NCI-H460 (cell line): ENCODE data around the gene NIP7. TPM values are rescaled to one million over a fixed set of nuclear protein-coding genes. Genes with fewer than 3 reads are reported as not detected.
A peak's percentile ranks its signal among the peaks of the same experiment; 100 is the strongest.
"Not testable (repeated sequence)": the region's sequence is repeated elsewhere in the genome, so short reads cannot be mapped to it uniquely, and the experiment has no call there.

Source experiments
- DNase-seq: peaks from one replicate; pipeline ENCODE4 v3.0.0-alpha.2; 2016; ENCODE audit warnings: low read depth; ENCODE audit errors: extremely low read depth
- polyA plus RNA-seq: library from polyadenylated mRNA; depleted of rRNA; stranded (reverse); fragments of >200 nt; gene quantifications from 2 replicates; pipeline ENCODE4 v1.2.3, GENCODE V29; 2014; cell fraction: nucleus; rRNA removed
- total RNA-seq: library from RNA; depleted of rRNA; stranded (reverse); fragments of >200 nt; shearing (Covaris generic); gene quantifications from 2 replicates; pipeline ENCODE4 v1.2.3, GENCODE V29; 2014; rRNA removed

The NIP7 gene
- total RNA-seq = 27.1 and 32.6 TPM in 2 replicates
- 16.1 and 21.4 TPM in 2 replicates for polyA plus RNA-seq

DNA sequence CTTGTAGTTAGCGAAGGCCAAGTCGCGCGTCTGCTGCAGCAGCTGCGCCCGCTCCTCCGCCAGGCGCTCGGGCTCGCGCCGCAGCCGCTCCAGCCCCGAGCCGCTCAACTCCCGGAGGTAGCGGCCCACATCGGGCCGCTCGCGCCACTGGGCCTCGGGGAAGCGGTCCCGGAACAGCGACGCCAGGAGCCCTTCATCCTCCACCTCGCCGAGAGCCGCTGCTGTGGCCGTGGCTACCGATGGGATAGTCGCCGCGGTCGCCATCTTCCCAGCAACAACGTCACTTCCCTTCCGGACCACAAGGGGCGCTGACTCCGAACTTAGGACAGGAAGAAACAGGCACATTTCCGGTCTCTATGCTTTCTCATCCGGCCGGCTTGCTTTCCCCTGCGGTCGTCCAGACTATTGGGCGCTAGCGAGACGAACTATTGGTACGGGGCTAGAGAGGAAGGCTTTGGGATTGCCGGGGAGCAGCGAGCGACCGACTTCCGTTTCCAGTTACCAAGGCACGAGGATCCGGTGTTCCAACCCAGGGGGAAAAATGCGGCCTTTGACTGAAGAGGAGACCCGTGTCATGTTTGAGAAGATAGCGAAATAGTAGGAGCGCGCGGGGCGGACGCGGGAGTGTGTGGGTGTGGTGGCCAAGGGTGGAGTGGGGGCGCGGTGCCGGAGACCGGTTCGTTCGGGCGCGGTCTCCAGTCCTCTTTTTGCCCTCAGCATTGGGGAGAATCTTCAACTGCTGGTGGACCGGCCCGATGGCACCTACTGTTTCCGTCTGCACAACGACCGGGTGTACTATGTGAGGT lies at the start of gene NIP7, which contains the start of gene COG8:
Gene NIP7, plus strand, starts transcription at position 484 of the 806 bp plus-strand sequence. Its CDS starts 58 bp downstream, at position 542.
Gene COG8, minus strand, starts transcription at position 276 of the 806 bp plus-strand sequence. Its CDS starts 12 bp downstream, at position 264.
- peak; percentile 95 for DNase-seq

DNA sequence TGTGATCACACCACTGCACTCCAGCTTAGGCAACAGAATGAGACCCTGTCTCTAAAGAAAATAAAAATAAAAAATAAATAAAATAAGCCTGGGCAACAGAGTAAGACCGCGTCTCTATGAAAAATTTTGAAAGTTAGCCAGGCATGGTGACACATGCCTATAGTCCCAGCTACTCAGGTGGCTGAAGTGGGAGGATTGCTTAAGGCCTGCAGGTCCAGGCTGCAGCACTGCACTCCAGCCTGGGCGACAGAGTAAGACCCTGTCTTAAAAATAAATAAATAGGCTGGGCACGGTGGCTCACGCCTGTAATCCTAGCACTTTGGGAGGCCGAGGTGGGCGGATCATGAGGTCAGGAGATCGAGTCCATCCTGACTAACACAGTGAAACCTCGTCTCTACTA lies 47.9 kb upstream of the NIP7 start:
- DNase-seq = not testable (repeated sequence)

DNA sequence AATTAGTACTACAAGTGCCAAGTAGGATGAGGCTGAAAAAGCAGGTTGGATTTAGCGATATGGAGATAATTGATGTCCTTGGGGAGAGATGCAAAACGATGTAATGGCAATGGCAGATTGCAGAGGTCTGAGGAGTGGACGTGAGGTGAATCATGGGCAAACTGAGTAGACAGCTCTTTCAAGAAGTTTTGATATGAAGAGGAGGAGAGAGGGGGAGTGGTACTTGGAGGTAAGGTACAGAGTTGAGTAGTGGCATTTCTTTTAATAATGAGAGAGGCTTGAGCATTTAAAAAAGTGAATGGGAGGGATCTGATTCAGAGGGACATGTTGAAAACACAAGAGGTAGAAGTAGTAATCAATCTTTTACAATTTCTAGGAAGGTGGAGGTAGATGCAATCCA lies 46.2 kb upstream of the NIP7 start:
- no peak for DNase-seq

DNA sequence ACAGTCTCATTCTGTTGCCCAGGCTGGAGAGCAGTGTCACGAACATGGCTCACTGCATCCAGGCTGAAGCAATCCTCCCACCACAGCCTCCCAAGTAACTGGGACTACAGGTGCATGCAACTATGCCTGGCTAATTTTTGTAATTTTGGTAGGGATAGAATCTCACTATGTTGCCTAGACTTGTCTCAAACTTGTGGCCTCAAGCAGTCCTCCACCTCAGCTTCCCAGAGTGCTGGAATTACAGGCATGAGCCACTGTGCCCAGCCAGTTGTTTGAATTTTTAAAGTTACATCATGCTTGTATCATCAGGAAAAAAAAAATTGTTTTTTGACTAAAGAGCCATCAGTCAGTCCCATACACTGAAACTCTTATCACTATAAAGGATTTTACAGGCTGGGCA lies 45.5 kb upstream of the NIP7 start:
- no peak for DNase-seq

DNA sequence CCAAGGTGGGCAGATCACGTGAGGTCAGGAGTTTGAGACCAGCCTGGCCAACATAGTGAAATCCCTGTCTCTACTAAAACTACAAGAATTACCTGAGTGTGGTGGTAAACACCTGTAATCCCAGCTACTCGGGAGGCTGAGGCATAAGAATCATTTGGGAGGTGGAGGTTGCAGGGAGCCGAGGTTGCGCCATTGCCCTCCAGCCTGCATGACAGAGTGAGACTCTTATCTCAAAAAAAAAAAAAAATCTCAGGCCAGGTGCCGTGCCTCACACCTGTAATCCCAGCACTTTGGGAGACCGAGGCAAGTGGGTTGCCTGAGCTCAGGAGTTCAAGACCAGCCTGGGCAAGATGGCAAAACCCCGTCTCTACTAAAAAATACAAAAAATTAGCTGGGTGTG lies 42.8 kb upstream of the NIP7 start:
- not testable (repeated sequence) for DNase-seq

DNA sequence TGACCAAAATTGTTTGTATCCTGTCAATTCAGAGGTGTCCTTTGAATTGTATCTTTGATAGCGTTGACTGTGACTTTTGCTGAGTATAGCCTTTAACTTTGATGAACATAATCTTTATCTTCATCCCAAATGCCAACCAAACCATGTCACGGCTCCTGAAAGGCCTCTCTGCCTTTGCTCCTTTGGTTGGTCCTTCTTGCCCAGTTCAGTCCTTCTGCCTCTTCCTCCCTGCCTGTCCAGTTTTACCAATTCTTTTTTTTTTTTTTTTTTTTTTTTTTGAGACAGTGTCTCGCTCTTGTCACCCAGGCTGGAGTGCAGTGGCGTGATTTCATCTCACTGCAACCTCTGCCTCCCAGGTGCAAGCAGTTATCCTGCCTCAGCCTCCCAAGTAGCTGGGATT lies 41.3 kb upstream of the NIP7 start:
- no peak for DNase-seq

DNA sequence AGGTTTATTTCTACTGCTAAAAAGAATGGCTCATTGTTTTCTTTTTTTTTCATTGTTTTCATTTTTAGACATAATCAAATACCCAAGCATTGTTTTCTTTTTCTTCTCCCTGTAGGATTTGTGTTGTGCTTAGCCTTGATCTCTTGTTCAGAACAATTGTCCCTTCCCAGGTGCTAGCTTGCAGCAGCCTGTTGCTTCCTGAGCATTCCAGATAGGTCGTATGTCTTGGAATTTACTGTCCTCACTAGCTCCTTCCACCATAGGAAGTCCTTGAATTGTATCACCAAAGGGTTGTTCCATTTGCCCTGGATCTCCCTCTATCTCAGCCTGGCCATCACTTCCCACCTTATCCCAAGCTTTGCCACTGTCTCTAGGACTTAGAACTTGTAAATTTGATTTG lies 38.4 kb upstream of the NIP7 start:
- DNase-seq = no peak

DNA sequence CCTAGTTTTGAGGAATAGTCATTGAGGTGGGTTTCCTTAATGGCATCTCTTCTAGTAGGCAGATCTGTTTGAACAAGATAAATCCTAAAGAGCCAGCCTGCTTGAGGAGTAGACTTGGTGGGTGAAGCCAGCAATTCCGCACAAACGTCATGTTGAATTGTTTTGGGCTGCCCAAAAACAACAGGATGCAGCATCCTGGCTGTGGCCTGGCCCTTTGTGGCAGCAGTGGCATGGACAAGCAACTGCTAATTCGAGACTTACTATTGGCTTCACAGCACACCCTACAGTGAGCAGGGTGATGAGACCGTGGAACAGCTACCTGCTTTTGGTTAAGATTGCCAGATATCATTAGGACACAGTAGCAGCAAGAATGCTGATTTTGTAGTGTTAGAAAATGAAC lies 37.7 kb upstream of the NIP7 start:
- no peak for DNase-seq

DNA sequence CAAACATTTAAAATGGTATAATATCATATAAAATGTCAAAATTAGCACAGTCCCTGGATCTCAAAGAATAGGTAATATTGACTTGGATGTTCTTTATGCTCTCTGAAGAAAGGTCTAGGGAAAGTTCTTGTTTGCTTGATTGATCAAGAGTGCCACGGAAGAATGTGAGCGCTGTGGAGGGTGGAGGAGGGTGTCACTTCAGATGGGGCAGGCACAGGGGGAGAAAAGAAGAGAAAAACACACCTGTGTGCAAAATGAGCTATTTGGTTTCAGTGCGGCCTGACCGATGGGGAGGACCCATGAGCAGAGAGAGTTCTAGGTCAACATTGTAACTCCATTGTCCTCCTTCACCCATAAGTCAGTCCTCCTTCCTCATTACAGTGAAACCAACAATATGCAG lies 37.3 kb upstream of the NIP7 start:
- DNase-seq = no peak

DNA sequence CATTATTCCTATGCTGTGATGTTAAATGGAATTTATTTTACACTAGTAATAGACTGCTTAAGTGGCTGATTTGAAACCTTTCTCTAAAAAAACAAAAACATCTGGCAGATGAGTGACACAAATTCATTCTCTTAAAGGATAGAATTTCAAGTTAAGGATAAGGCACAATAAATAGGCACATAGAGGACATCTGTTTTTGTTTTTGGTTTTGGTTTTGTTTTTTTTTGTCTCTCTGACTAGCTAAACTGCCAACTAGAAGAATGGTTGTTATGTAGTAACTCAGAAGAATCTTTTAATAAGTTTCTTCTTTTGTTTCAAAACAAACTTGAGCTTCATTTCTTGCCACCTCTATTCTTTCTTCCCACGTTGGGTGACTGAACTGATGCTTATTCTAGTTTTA lies 33.5 kb upstream of the NIP7 start:
- no peak for DNase-seq

DNA sequence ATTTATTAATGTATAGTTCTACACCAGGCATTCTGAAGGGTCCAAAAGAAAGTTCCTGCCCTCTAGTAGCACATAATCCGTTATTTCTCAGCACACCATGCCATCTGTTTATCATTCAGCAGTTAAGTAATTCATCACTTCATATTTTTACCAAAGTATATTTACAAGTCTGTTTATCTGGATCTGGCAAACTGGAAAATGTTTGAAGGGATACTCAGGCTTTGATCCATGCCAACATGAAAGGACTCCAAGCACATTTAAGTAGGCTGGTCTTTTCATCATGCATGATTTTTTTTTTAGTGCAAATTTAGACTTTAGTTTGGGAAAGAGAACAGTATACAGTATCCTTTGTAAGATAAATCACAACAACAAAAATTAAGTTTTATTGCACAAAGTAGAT lies 32.5 kb upstream of the NIP7 start:
- DNase-seq = no peak

DNA sequence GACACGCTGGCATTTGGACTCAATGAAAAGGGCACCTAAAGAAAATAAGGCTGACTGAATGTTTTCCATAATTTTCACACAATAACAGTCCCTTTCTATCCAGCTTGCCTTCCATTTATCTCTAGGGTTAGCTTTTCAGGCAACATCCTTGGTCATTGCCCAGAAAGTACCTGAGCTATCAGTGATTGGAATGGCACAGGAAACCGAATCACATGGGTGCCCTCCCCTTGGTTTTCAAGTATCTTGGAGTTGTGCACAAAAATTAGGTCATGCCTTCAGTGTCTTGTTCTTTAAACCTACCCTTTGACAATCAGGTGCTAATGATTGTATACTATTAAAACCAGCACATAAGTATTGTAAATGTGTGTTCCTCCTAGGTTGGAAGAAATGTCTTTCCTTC lies 31.7 kb upstream of the NIP7 start:
- DNase-seq = no peak

DNA sequence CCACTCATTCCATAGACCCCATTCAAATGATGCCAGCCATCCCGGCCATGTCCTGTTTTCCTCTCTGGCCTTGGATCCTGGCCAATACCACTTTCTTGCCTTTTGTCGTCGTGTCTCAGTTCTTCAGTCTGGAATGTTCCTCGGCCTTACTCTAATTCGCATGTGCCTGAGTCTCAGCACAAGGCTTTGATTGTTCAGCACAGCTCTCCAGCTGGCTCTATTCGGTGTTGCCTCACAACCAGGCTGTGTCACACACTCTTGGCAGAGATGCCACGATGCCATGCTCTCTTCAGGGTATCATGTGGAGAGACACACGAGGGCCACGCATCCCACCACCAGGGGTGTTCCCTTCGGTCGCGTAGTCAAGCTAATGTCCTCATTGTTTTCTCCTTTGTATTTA lies 30.3 kb upstream of the NIP7 start:
- no peak for DNase-seq

DNA sequence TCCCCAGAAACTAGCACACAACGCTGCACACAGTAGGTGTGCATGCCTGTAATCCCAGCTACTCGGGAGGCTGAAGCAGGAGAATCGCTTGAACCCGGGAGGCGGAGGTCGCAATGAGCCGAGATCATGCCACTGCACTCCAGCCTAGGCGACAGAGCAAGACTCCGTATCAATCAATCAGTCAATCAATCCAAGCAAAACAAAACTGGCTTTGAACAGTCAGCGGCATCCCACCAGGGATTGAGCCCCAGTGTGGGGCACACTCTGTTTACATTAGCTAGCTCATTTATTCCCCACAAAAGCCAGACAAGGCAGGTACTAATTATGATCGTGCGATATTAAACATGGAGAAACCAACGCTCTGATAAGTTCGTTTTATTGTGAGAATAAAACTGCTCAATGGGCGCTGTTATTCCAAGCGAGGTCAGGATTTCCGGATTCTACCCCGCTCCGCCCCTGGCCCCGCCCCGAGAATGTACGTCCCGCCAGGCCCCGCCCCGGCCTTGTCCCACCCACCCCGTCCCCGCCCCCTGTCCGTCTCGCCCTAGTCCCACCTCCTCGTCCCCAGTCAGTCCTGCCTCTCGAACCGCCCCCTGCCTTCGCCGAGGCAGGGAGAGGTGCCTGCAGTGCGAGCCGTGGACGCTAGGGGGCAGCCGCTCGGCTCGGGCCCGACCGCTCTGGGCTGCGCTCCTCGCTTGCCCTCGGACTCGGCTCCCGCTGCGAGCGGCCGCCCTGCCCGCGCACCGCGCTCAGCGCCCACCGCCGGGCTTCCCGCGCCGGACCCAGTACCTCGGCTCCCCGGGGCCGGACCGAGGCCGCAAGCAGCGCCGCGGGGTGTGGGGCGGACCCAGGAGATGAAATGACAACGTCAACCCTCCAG lies 28.7 kb upstream of the NIP7 start, which contains the start of gene VPS4A:
Gene VPS4A, plus strand, starts transcription at position 698 of the 880 bp plus-strand sequence. Its CDS starts 162 bp downstream, at position 860.
- peak; percentile 90 for DNase-seq

DNA sequence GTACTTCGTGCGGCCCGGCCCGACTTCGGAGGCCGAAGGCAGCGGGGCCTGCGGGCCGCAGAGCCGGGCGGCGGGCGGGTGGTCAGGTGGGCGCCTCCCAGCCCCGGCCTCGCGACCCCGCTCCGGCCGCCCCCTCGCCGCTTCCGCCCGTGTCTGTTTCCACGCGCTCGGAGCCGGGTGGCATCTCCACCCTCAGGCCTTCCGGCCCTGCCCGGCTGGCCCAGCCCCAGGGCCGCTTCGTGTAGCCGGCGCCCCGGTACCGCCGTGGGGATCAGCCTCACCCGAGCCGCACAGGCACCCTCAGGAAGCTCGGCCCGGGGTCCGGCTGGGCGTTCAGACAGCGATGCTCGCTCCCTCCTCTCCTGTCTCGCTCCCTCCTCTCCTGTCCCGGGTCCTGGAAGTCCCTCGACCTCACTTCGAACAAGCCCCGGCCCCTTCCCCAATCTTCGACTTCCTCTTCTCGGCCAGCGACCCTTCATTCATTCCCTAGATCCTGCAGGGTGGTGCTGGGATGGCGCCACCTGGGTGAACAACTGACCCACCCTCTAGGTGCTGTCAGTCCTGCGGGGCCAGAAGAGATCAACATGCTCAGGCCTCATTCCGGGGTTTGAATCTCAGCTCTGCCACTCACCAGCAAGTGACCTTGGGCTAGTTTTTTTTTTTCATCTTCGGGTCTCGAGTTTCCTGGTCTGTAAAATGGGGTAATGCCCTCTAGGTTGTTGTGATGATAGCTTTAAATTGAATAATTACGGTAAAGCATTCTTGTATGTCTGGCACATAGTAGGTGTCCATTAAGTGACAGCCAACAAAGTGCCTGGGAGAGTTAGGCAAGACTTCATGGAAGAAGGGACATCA lies 27.8 kb upstream of the NIP7 start:
- no peak for DNase-seq

DNA sequence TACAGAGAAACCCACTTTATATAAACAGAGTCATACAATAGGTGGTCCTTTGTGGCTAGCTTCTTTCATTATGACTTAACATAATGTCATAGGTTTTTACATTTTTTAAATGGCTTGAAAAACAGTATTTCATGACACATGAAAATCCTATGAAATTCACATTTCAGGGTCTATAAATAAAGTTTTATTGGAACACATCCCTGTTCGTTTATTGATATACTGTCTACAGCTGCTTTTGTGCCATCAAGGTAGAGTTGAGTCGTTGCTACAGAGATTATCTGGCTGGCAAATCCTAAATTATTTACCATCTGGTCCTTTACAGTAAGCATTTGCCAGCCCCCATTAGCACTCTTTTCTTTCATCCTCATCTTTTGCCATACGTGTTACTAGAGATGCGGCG lies 26.1 kb upstream of the NIP7 start:
- no peak for DNase-seq

DNA sequence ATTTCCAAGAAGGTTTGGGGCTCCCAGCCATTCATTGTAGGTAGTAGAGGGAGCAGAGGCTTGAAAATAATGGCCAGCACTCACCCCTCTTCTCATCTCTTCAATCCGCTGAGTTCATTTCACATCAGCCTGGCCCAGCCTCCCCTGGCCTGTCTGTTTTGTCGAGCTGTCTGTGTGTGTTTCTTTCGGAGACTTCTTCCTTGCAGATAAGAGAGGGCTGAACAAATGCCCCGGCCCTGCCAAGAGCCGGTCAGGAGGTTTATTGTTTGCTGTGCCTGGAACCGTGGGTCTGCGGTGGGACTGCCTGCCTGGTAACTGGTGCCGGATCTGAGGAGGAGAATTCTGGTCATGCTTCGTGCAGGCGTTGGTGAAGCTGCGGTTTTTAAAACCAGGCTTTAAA lies 25.0 kb upstream of the NIP7 start:
- DNase-seq = no peak

DNA sequence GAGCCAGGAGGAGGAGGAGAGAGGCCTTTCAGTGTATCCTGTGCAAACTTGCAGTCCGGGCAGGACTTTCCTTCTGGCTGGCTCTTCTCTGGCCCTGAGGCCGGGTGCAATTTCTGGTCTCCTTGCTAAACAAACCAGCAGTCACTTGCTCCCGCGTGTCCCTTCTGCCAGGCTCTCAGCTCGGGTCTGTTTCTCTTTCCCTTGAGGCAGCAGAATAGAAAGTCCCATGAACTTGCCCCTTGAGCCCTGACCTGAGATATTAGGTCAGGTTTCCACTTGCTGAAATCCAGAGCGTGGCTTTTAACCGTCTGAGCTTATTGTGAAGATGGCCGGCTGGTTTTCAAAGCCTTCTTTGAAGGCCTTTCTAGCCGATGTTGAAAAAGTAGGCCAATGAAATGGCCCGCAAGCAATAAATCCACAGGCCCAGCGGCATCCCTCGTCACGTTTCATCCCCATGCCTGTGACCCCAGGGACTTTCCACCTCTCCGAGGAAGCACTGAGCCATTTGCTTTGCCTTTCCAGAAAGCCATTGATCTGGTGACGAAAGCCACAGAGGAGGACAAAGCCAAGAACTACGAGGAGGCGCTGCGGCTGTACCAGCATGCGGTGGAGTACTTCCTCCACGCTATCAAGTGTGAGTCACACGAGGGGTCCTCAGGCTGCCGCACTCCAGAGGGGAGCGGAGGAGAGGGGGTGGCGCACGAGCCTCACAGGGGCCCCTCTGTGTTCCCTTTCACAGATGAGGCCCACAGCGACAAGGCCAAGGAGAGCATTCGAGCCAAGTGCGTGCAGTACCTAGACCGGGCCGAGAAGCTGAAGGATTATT lies 23.9 kb upstream of the NIP7 start:
- no peak for DNase-seq

DNA sequence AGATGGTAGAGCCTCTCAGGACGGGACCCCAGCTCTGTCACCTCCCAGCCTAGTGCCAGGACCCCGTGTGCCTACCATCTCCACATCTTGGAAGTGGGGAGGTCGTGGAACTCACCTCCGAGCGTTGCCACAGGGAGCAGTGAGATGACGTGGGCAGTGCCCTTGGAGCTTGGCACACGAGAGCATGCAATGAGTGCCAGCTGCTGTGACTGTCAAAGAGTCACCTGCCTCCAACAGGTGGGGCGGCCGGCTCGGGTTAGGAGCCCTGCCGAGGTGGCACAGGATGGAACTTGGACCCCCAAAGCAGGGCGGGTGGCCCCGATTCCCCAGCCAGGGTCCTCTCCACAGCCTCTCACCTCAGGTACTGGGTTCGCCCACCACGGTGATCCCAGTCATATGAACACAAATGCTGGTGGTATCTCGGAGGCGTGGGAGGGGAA lies 23.0 kb upstream of the NIP7 start:
- no peak for DNase-seq
